Measurements from ENCODE around the gene HINFP.
"Not testable (repeated sequence)": the region's sequence is repeated elsewhere in the genome, so short reads cannot be mapped to it uniquely, and the experiment has no call there.

Gene HINFP

GRCh38 chr11:119116601-119117000 lies 4.8 kb upstream of the HINFP start:
- no peak overlapping the region for H3K4me3 ChIP-seq (ENCODE audit: low read depth, low read length)

GRCh38 chr11:119117004-119117706 lies 4.2 kb upstream of the HINFP start:
- H3K4me3 ChIP-seq (ENCODE audit: low read depth, low read length) = no peak overlapping the region

GRCh38 chr11:119118227-119118626 lies 3.2 kb upstream of the HINFP start:
- H3K4me3 ChIP-seq (ENCODE audit: low read depth, low read length) = no peak overlapping the region

GRCh38 chr11:119118946-119119345 lies 2.4 kb upstream of the HINFP start:
- H3K4me3 ChIP-seq (ENCODE audit: low read depth, low read length) = no peak overlapping the region

GRCh38 chr11:119120639-119121007 lies 757 bp upstream of the HINFP start:
- H3K4me3 ChIP-seq (ENCODE audit: low read depth, low read length) = peak overlapping the region; percentile 60

GRCh38 chr11:119121811-119122124 lies 388 bp downstream of the HINFP start:
- H3K4me3 ChIP-seq (ENCODE audit: low read depth, low read length) = peak overlapping the region; percentile 86

- no peak overlapping the region for H3K4me3 ChIP-seq (ENCODE audit: low read depth, low read length)
These were observed 4.4 kb downstream of the HINFP start for GRCh38 chr11:119125821-119126220.

- no peak overlapping the region for H3K4me3 ChIP-seq (ENCODE audit: low read depth, low read length)
These were observed 5.4 kb downstream of the HINFP start for GRCh38 chr11:119126675-119127268.

- no peak overlapping the region for H3K4me3 ChIP-seq (ENCODE audit: low read depth, low read length)
These were observed 9.3 kb downstream of the HINFP start for GRCh38 chr11:119130662-119131061.

GRCh38 chr11:119134389-119134978 lies 13.1 kb downstream of the HINFP start:
- no peak overlapping the region for H3K4me3 ChIP-seq (ENCODE audit: low read depth, low read length)

- H3K4me3 ChIP-seq (ENCODE audit: low read depth, low read length) = not testable (repeated sequence)
These were observed 17.9 kb downstream of the HINFP start for GRCh38 chr11:119139276-119139675.

GRCh38 chr11:119144825-119145486 lies 23.6 kb downstream of the HINFP start:
- no peak overlapping the region for H3K4me3 ChIP-seq (ENCODE audit: low read depth, low read length)

GRCh38 chr11:119145551-119145950 lies 24.2 kb downstream of the HINFP start:
- no peak overlapping the region for H3K4me3 ChIP-seq (ENCODE audit: low read depth, low read length)

- no peak overlapping the region for H3K4me3 ChIP-seq (ENCODE audit: low read depth, low read length)
These were observed 26.4 kb downstream of the HINFP start for GRCh38 chr11:119147604-119148333.

GRCh38 chr11:119148720-119149017 lies 27.3 kb downstream of the HINFP start:
- H3K4me3 ChIP-seq (ENCODE audit: low read depth, low read length) = peak overlapping the region; percentile 53

GRCh38 chr11:119149018-119149785 lies 27.8 kb downstream of the HINFP start, which contains the start of gene ABCG4:
TSS of gene ABCG4 (plus strand) at chr11:119149052. CDS start at chr11:119149966, 914 bp downstream.
- peak within 1 kb of the TSS; percentile 53 for H3K4me3 ChIP-seq (ENCODE audit: low read depth, low read length)

- H3K4me3 ChIP-seq (ENCODE audit: low read depth, low read length) = peak overlapping the region; percentile 53
These were observed 28.5 kb downstream of the HINFP start for GRCh38 chr11:119149786-119150275.

GRCh38 chr11:119152043-119152442 lies 30.7 kb downstream of the HINFP start:
- no peak overlapping the region for H3K4me3 ChIP-seq (ENCODE audit: low read depth, low read length)

GRCh38 chr11:119152604-119153003 lies 31.2 kb downstream of the HINFP start:
- no peak overlapping the region for H3K4me3 ChIP-seq (ENCODE audit: low read depth, low read length)

GRCh38 chr11:119153049-119153818 lies 31.9 kb downstream of the HINFP start:
- H3K4me3 ChIP-seq (ENCODE audit: low read depth, low read length) = no peak overlapping the region

Measured in iPS-11a (cell line).